ENCODE data around the gene RTN4.

RTN4 gene

GRCh38 chr2:54952978-54953456, 97.2 kb downstream of the RTN4 start:
- no peak for ATAC-seq (ENCODE audit: insufficient read depth, low read depth)
- TF ChIP-seq CTCF (IDR thresholded peaks at IDR 0.05; ENCODE audit: borderline replicate concordance, extremely low read depth, low read length, poor library complexity, severe bottlenecking) (no peak), EZH2 (IDR thresholded peaks at IDR 0.05; ENCODE audit: borderline replicate concordance, low read depth, low read length, severe bottlenecking) (no peak)
- no peak overlapping the region for H3K4me3 ChIP-seq (ENCODE audit: low read depth in 1 of 2, low read length in 2 of 2)
- no peaks in the 10 kb centered on the region for H3K27me3 ChIP-seq (ENCODE audit: insufficient read depth, low read length, poor library complexity)
- no peaks in the 10 kb centered on the region for H3K4me1 ChIP-seq (ENCODE audit: insufficient read depth, low read length)
- no peak for DNase-seq
- H3K27ac ChIP-seq (ENCODE audit: low read length): no peak overlapping the region
- H2AFZ ChIP-seq (ENCODE audit: low read depth, low read length): no peak overlapping the region
- H3K79me2 ChIP-seq (ENCODE audit: insufficient read depth, low read length): no peaks in the 10 kb centered on the region
- no peak overlapping the region for H3K4me2 ChIP-seq (ENCODE audit: insufficient read depth, low read length)
- no peaks in the 10 kb centered on the region for H3K36me3 ChIP-seq (ENCODE audit: insufficient read depth, low read length)
- H3K9ac ChIP-seq (ENCODE audit: low read depth, low read length): no peak overlapping the region
- no peaks in the 10 kb centered on the region for H3K9me3 ChIP-seq (ENCODE audit: insufficient read depth, low read length, severe bottlenecking)
- H4K20me1 ChIP-seq (ENCODE audit: insufficient read depth, low read length): no peaks in the 10 kb centered on the region

GRCh38 chr2:54952425-54952824, 97.8 kb downstream of the RTN4 start:
- no peak for ATAC-seq (ENCODE audit: insufficient read depth, low read depth)
- no peak overlapping the region for H3K27ac ChIP-seq (ENCODE audit: low read length)

DNA sequence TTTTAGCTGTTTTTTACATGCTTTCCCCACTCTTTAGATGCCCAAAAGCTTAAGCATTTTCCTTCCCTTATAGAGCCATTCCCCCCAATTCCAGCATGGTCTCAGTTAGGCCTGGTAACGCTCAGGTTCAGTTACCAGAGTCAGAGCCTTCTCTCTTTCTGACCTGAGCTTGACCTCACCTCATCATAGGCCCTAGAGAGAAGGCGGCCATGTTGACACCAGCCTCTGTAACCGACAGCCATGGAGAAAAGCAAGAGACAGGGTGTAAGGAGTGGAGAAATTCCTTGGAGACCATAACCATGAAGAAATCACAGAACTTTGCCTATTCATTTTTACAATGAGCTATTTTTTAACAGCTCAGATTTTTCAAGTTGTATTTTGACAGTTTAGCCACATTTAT, 99.4 kb downstream of the RTN4 start:
- Histone ChIP-seq H3K4me1 (ENCODE audit: insufficient read depth, low read length) (no peaks in the 10 kb centered on the region), H3K4me3 (ENCODE audit: low read depth in 1 of 2, low read length in 2 of 2) (no peak overlapping the region), H3K27me3 (ENCODE audit: insufficient read depth, low read length, poor library complexity) (no peaks in the 10 kb centered on the region), H3K4me2 (ENCODE audit: insufficient read depth, low read length) (no peak overlapping the region), H3K9ac (ENCODE audit: low read depth, low read length) (no peak overlapping the region), H4K20me1 (ENCODE audit: insufficient read depth, low read length) (no peaks in the 10 kb centered on the region), H2AFZ (ENCODE audit: low read depth, low read length) (no peak overlapping the region), H3K9me3 (ENCODE audit: insufficient read depth, low read length, severe bottlenecking) (no peaks in the 10 kb centered on the region), H3K27ac (ENCODE audit: low read length) (no peak overlapping the region), H3K36me3 (ENCODE audit: insufficient read depth, low read length) (no peaks in the 10 kb centered on the region), H3K79me2 (ENCODE audit: insufficient read depth, low read length) (no peaks in the 10 kb centered on the region)
- DNase-seq (no peak), ATAC-seq (ENCODE audit: insufficient read depth, low read depth) (no peak)
- TF ChIP-seq EZH2 (IDR thresholded peaks at IDR 0.05; ENCODE audit: borderline replicate concordance, low read depth, low read length, severe bottlenecking) (no peak), CTCF (IDR thresholded peaks at IDR 0.05; ENCODE audit: borderline replicate concordance, extremely low read depth, low read length, poor library complexity, severe bottlenecking) (no peak)

More at GRCh38 chr2:54952425-54952824, 97.8 kb downstream of the RTN4 start:
- Histone ChIP-seq H3K27me3 (ENCODE audit: insufficient read depth, low read length, poor library complexity) (no peaks in the 10 kb centered on the region), H4K20me1 (ENCODE audit: insufficient read depth, low read length) (no peaks in the 10 kb centered on the region), H3K79me2 (ENCODE audit: insufficient read depth, low read length) (no peaks in the 10 kb centered on the region), H3K9ac (ENCODE audit: low read depth, low read length) (no peak overlapping the region), H3K4me3 (ENCODE audit: low read depth in 1 of 2, low read length in 2 of 2) (no peak overlapping the region), H3K9me3 (ENCODE audit: insufficient read depth, low read length, severe bottlenecking) (no peaks in the 10 kb centered on the region), H3K4me1 (ENCODE audit: insufficient read depth, low read length) (no peaks in the 10 kb centered on the region), H3K4me2 (ENCODE audit: insufficient read depth, low read length) (no peak overlapping the region), H3K36me3 (ENCODE audit: insufficient read depth, low read length) (no peaks in the 10 kb centered on the region), H2AFZ (ENCODE audit: low read depth, low read length) (no peak overlapping the region)
- TF ChIP-seq EZH2 (IDR thresholded peaks at IDR 0.05; ENCODE audit: borderline replicate concordance, low read depth, low read length, severe bottlenecking) (no peak), CTCF (IDR thresholded peaks at IDR 0.05; ENCODE audit: borderline replicate concordance, extremely low read depth, low read length, poor library complexity, severe bottlenecking) (no peak)
- DNase-seq: no peak

GRCh38 chr2:54949431-54949830, 100.8 kb downstream of the RTN4 start:
- Histone ChIP-seq H3K9me3 (ENCODE audit: insufficient read depth, low read length, severe bottlenecking) (no peaks in the 10 kb centered on the region), H3K36me3 (ENCODE audit: insufficient read depth, low read length) (no peaks in the 10 kb centered on the region), H4K20me1 (ENCODE audit: insufficient read depth, low read length) (no peaks in the 10 kb centered on the region), H3K4me2 (ENCODE audit: insufficient read depth, low read length) (no peak overlapping the region), H3K4me1 (ENCODE audit: insufficient read depth, low read length) (no peaks in the 10 kb centered on the region), H3K9ac (ENCODE audit: low read depth, low read length) (no peak overlapping the region), H2AFZ (ENCODE audit: low read depth, low read length) (no peak overlapping the region), H3K79me2 (ENCODE audit: insufficient read depth, low read length) (no peaks in the 10 kb centered on the region), H3K27ac (ENCODE audit: low read length) (no peak overlapping the region), H3K27me3 (ENCODE audit: insufficient read depth, low read length, poor library complexity) (no peaks in the 10 kb centered on the region), H3K4me3 (ENCODE audit: low read depth in 1 of 2, low read length in 2 of 2) (no peak overlapping the region)
- TF ChIP-seq CTCF (IDR thresholded peaks at IDR 0.05; ENCODE audit: borderline replicate concordance, extremely low read depth, low read length, poor library complexity, severe bottlenecking): no peak
- no peak for TF ChIP-seq EZH2 (IDR thresholded peaks at IDR 0.05; ENCODE audit: borderline replicate concordance, low read depth, low read length, severe bottlenecking)
- no peak for DNase-seq
- no peak for ATAC-seq (ENCODE audit: insufficient read depth, low read depth)
